Spleen (tissue), 11 donors: Measurements from ENCODE around the gene AKAP13. TPM values are rescaled to one million over a fixed set of nuclear protein-coding genes. Genes with fewer than 3 reads are reported as not detected.
"Not testable (repeated sequence)": the region's sequence is repeated elsewhere in the genome, so short reads cannot be mapped to it uniquely, and the experiment has no call there.

ENCODE experiments used
- DNase-seq: peaks from one replicate; pipeline ENCODE4 v3.0.0-alpha.2; 2020
- H3K27ac ChIP-seq, 8 donors: fragments of 200-600 bp; sonication (generic) in 7 of 8; 1 replicate in 4 of 8; 2 replicates in 4 of 8; pipeline versions ENCODE4 v1.5.0 to v1.8.0; 2016 to 2021; ENCODE audit warnings: inconsistent platforms in 4 of 8, mild to moderate bottlenecking in 4 of 8, moderate library complexity in 1 of 8
- H3K27me3 ChIP-seq, 7 donors: fragments of 200-600 bp; sonication (generic) in 6 of 7; replicated peaks in 1 of 7; 1 replicate in 4 of 7; 2 replicates in 3 of 7; pipeline versions ENCODE4 v1.5.0 to v1.8.0; 2016 to 2021; ENCODE audit warnings: inconsistent platforms in 3 of 7, mild to moderate bottlenecking in 1 of 7
- H3K36me3 ChIP-seq, 6 donors: fragments of 200-600 bp; sonication (generic) in 5 of 6; 1 replicate in 4 of 6; 2 replicates in 2 of 6; pipeline versions ENCODE4 v1.5.0 to v1.8.0; 2016 to 2021; ENCODE audit warnings: inconsistent platforms in 2 of 6
- H3K4me1 ChIP-seq, 6 donors: fragments of 200-600 bp; sonication (generic) in 5 of 6; 1 replicate in 3 of 6; 2 replicates in 3 of 6; pipeline versions ENCODE4 v1.5.0 to v1.8.0; 2016 to 2021; ENCODE audit warnings: inconsistent platforms in 3 of 6
- H3K4me3 ChIP-seq, 8 donors: fragments of 200-600 bp; sonication (generic) in 7 of 8; 1 replicate in 4 of 8; 2 replicates in 4 of 8; pipeline versions ENCODE4 v1.5.0 to v1.8.0; 2016 to 2021; ENCODE audit warnings: inconsistent platforms in 4 of 8, mild to moderate bottlenecking in 4 of 8, moderate library complexity in 2 of 8
- H3K9me3 ChIP-seq, 8 donors: fragments of 200-600 bp; sonication (generic) in 7 of 8; 1 replicate in 4 of 8; 2 replicates in 4 of 8; pipeline versions ENCODE4 v1.5.0 to v1.8.0; 2016 to 2021; ENCODE audit warnings: inconsistent platforms in 4 of 8
- POLR2A ChIP-seq, 3 donors: fragments of 450-650 bp; IDR thresholded peaks; one replicate each; pipeline ENCODE4 v1.5.1; 2017; ENCODE audit warnings: antibody characterized with exemption in 3 of 3, mild to moderate bottlenecking in 1 of 3
- POLR2AphosphoS5 ChIP-seq, 3 donors: sonication (generic); formaldehyde crosslinking; IDR thresholded peaks; one replicate each; pipeline ENCODE4 v1.5.1; 2017; ENCODE audit warnings: antibody characterized with exemption in 3 of 3
- WGBS, 5 donors: extraction: QIAGEN DNeasy Blood & Tissue Kit in 3 of 5; methylation state at CpG; one replicate each; pipeline versions ENCODE4 v1.1.5 to v1.1.7; 2013 to 2018; 5-methylcytosine and 5-hydroxymethylcytosine counted together
- intact Hi-C: fragments of 100-400 bp; cut with DNase I; formaldehyde crosslinking; loops from one replicate; pipeline ENCODE4 v1.15.0; 2023; ENCODE audit warnings: low total_unique reads
- polyA plus RNA-seq, 3 donors: library from polyadenylated mRNA; stranded (reverse); fragments of 200-250 nt; gene quantifications; one replicate each; pipeline ENCODE4 v1.2.1, GENCODE V29; 2013
- total RNA-seq, 7 donors: library from RNA; depleted of rRNA in 3 of 7; stranded (reverse); fragments of >200 nt in 3 of 7; fragmentation: NEBNext Ultra II Directional in 4 of 7; extraction: Animal tissue kit (Norgen Biotek cat#: 25700) in 4 of 7; gene quantifications; one replicate each; pipeline versions ENCODE4 v1.1.0 to v1.2.1, GENCODE V29; 2016 to 2021
- TF ChIP-seq, protein P1 (sequence below), 11 experiments: fragments of 200-600 bp in 7 of 11; fragments of 450-650 bp in 4 of 11; sonication (generic) in 4 of 11; IDR thresholded peaks in 8 of 11; conservative IDR thresholded peaks in 3 of 11; 1 replicate in 7 of 11; 2 replicates in 4 of 11; pipeline versions ENCODE4 v1.4.0 to v1.8.0; 2016 to 2021; ENCODE audit warnings: antibody characterized with exemption in 11 of 11, inconsistent platforms in 4 of 11, mild to moderate bottlenecking in 1 of 11
- donor health status: healthy with polysubstance abuse.
- donor health status: DM: no; HTN: no; CAD: no; lungs with moderate emphysema.
- donor health status: DM: no; HTN: no; CAD: no.
- donor health status: Bipolar disorder and iron deficiency.
- donor health status: healthy.
- donor health status: DM: no; HTN: no; CAD: no.
- donor health status: DM: yes; HTN: yes; CAD: no.

AKAP13 gene
- total and polyA plus RNA-seq, 10 donors, result 35.4 to 413 (median 260) TPM

DNA sequence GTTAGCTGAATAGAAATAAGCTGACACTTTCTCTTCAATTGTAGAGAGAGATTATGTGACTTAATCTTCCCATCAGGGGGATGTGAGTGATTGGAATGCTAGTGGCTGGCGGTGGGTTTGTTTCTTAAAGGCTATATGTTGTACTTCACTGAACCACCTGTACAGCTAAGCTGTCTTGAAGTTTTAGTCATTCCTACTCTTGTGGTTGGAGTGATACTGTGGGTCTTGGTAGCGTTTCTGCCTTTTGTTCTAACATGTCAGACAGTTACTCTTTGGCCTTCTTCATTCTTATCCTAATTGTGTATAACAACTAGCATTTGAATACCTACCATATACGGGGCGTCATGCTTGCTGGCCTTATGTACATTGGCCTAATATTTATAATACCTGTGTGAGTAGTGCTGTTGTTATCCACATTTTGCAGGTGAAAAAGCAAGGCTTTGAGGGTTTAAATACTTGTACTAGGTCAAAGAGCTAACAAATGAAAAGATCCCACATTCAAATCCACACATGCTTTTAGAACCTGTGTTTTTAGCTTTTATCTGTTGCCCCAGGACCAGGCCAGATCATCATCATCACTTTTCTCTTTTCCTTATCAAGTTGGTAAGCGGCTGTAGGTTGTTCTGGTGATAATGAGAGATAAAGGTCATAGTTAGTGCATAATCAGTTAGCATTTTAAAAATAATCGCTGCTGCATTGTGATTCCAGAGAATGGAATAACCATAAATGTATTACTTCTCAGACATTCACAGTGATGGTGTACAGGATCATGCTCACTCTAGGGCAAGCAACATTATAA lies 50.2 kb downstream of the AKAP13 start:
- no peak for DNase-seq
- 89 to 94% (median 91%) methylated on average over 6 of the region's 6 CpGs for WGBS, 5 donors
- Histone ChIP-seq H3K36me3 (no peaks in the 10 kb centered on the region), H3K27ac (no peak overlapping the region), H3K4me3 (no peak overlapping the region), H3K9me3 (no peaks in the 10 kb centered on the region), H3K27me3 (no peaks in the 10 kb centered on the region), H3K4me1 (peaks cover 0 to 25% (median 3%) of the 10 kb centered on the region in 6 donors)
- no peak for TF ChIP-seq POLR2AphosphoS5 (IDR thresholded peaks at IDR 0.05)
- TF ChIP-seq, protein P1, sequence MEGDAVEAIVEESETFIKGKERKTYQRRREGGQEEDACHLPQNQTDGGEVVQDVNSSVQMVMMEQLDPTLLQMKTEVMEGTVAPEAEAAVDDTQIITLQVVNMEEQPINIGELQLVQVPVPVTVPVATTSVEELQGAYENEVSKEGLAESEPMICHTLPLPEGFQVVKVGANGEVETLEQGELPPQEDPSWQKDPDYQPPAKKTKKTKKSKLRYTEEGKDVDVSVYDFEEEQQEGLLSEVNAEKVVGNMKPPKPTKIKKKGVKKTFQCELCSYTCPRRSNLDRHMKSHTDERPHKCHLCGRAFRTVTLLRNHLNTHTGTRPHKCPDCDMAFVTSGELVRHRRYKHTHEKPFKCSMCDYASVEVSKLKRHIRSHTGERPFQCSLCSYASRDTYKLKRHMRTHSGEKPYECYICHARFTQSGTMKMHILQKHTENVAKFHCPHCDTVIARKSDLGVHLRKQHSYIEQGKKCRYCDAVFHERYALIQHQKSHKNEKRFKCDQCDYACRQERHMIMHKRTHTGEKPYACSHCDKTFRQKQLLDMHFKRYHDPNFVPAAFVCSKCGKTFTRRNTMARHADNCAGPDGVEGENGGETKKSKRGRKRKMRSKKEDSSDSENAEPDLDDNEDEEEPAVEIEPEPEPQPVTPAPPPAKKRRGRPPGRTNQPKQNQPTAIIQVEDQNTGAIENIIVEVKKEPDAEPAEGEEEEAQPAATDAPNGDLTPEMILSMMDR (IDR thresholded peaks at IDR 0.05 in 8 of 11, conservative IDR thresholded peaks at IDR 0.05 in 3 of 11), result no peak
- intact Hi-C loops, result no loop called here

DNA sequence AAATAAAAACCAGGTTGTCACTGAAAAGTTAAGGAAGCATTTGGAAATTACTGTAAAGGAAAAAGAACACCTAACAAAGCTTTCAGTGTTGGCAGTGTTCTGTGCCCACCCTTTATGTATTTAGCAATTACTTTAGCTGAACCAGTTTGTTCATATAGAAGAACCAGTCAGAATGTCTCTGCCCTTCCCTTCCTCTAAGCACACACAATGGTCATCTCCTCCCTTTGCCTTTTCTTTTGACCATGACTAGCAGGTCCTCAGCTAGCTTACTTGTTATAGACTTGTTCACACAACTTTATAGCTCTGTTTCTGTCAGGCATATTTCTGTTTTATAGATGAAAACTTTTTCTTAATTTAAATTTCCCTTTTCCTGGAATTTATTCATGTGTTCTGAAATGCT lies 59.6 kb downstream of the AKAP13 start:
- DNase-seq, result no peak
- H3K4me3 ChIP-seq, result no peak overlapping the region
- intact Hi-C loops, result no loop called here
- no peaks in the 10 kb centered on the region for H3K27me3 ChIP-seq
- H3K9me3 ChIP-seq, result no peaks in the 10 kb centered on the region
- no peak overlapping the region for H3K27ac ChIP-seq
- H3K36me3 ChIP-seq, result no peaks in the 10 kb centered on the region
- no peak for TF ChIP-seq POLR2A (IDR thresholded peaks at IDR 0.05)
- TF ChIP-seq, protein P1 (IDR thresholded peaks at IDR 0.05 in 8 of 11, conservative IDR thresholded peaks at IDR 0.05 in 3 of 11), result no peak
- no peak for TF ChIP-seq POLR2AphosphoS5 (IDR thresholded peaks at IDR 0.05)
- peaks cover 13 to 50% (median 42%) of the 10 kb centered on the region in 6 donors for H3K4me1 ChIP-seq

DNA sequence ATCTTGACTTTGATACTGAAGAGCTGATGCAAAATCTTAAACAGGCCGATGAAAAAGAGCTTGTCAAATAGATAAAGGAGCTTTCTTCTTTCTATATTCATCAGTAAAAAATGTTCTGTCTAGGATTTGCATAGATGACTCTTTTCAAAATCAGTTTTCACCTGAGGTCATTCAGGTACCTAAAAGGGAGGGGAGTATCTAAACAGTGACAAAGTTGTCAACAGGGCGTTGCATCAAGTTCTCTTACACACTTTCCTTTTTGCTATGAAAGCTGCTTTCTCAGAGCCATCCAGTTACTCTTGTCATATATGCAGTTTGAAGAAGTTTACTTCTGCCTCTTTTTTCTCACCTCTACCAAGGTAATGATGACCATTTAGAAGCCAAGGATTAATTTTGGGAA lies 60.0 kb downstream of the AKAP13 start:
- no peak overlapping the region for H3K4me3 ChIP-seq
- DNase-seq, result no peak
- H3K36me3 ChIP-seq, result no peaks in the 10 kb centered on the region
- no peak for TF ChIP-seq POLR2AphosphoS5 (IDR thresholded peaks at IDR 0.05)
- TF ChIP-seq, protein P1 (IDR thresholded peaks at IDR 0.05 in 8 of 11, conservative IDR thresholded peaks at IDR 0.05 in 3 of 11), result no peak
- H3K9me3 ChIP-seq, result no peaks in the 10 kb centered on the region
- no peaks in the 10 kb centered on the region for H3K27me3 ChIP-seq
- no peak overlapping the region for H3K27ac ChIP-seq
- intact Hi-C loops, result no loop called here
- 78 to 88% (median 82%) methylated on average over 2 of the region's 2 CpGs for WGBS, 5 donors
- H3K4me1 ChIP-seq, result peaks cover 13 to 55% (median 46%) of the 10 kb centered on the region in 6 donors

DNA sequence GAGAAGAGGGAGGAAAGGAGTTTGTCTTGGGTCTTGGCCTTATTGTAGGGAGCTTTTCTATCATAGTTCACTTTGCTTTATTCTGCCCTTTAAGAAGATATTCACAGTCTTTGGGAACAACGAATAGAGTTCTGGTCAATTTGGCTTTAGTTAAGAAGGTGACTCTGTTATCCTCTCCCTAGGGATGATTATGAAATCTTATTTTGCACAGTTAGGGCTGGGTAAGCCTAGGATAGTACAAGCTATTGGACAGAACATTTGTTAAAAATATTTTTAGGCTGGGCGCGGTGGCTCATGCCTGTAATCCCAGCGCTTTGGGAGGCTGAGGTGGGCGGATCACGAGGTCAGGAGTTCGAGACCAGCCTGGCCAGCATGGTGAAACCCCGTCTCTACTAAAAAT lies 61.5 kb downstream of the AKAP13 start:
- H3K27ac ChIP-seq, H3K27me3 ChIP-seq, intact Hi-C loops, DNase-seq, H3K36me3 ChIP-seq, H3K4me3 ChIP-seq, H3K9me3 ChIP-seq: not testable (repeated sequence)
- 93 to 99% (median 97%) methylated on average over 6 to 8 of the region's 8 CpGs for WGBS, 5 donors
- peaks cover 13 to 61% (median 46%) of the 10 kb centered on the region in 6 donors for H3K4me1 ChIP-seq
